GM19397 (cell line): ENCODE measurements around the gene FLNA.
"Not testable (repeated sequence)": the region's sequence is repeated elsewhere in the genome, so short reads cannot be mapped to it uniquely, and the experiment has no call there.

Experiments used
- ATAC-seq: cut with Tn5 transposase; IDR thresholded peaks from one replicate; pipeline ENCODE4 v1.9.1; 2021; ENCODE audit warnings: mild to moderate bottlenecking, moderate library complexity; ENCODE audit not compliant: unreplicated experiment

The FLNA gene

DNA sequence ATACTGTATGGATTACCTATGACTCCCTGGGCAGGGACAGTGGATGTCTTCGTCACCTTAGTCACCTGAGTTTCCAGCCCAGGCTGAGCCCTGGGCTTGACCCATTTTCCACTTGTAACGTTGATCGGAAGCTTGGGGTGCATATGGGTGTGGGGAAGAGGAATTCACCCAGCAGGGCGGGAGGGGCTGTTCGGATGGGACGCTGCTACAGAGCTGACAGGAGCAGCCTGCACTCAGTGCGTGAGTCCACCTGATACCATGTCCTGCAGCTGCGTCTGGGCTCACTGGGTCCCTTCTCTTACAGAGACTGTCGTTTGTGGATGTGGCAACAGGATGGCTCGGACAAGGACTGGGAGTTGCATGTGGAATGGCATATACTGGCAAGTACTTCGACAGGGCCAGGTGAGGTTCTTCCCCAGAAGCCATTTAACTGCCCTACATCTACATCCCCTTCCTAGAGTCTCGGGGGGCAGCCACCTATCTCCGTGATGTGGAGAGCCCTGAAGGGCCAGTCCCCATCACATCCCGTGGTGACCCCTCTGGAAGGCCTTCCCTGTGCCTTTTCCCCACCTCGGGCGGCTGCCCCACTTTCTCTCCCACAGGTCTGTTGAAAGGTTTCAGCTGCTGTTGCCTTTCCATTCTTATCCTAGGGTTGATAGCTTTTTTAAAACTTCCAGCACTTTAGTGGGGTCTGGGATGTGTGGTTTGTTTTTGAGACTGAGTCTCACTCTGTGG, 65.2 kb downstream of the FLNA start:
- no peak for ATAC-seq

DNA sequence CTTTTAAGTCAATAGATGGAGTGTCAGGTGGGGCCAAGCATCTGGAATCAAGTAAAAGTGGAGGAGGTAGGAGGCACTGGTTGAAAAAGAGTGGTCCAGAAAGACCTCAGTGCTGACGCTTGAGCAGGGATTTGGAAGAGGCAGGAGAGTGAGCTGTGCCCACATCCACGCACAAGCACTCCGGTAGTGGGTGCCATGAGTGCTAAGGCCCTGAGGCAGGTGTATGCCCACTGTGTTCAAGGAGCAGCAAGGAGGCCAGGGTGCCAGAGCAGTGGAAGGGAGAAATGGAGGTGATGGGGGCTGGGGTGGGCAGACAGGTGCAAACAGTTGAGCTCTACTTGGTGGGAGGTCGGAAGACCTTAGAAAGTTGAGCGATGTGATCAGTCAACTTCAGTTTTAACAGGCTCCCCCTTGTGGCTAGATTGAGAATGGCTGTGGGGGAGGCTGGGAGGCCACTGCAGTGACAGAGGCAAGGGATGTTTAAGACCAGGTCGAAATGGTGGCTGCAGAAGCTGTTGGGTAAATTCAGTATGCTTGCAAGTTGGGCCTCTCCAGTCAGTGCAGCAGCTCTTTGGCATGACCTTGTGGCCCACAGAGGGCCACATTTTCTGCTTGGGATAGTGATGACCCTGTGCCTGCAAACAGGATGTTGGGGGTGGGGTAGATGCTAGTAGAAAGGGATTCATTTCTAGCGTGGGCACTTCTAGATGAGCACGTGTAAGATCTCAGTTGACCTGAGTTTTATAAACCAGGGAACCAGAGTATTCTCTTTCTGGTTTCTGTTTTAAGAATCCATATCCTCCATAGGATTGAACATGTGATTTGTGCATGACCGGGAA, 66.1 kb downstream of the FLNA start:
- ATAC-seq, result no peak

DNA sequence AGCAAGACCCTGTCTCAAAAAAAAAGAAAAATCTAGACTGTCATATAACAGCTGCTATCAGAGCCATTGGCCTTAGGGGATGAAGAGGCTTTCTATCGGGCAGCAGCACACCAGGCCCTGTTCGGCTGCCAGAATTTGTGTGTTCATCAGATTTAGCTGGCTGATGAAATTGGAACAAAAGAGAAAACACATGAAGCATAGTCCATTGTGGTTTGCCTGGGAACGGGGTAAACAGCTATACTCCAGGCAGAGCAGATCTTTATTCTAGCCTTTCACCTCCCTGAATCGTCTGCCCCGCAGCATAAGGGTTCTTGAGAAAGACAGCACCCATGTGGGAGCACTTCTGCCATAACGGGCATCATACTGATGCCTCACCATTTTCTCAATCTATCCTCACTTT, 67.2 kb downstream of the FLNA start:
- ATAC-seq, result no peak

DNA sequence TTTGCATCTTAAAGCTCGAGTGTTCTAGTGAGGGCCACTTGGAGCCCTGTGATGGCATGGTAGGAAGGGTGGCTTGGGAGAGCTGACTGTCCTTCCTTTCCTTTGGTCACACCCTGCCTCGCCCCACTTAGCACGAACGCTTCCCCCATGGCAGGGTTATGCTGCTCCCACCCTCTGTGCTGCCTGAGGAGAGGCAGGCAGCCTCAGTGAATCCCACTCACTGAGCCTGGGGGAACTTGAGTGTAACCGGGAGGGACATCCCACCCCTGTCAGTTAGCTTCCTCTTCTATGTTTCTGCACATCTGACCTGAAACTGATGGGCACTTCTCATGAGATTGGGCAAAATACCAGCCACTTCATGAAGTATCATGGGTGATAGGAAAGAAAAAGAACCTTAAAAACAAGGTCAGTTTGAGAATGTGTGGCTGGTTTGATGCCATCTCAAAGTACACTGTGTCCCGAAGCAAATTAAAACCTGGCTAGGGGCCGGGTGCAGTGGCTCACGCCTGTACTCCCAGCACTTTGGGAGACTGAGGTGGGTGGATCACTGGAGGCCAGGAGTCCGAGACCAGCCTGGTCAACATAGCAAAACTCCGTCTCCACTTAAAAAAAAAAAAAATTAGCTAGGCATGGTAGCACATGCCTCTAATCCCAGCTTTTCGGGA, 68.8 kb downstream of the FLNA start:
- no peak for ATAC-seq

DNA sequence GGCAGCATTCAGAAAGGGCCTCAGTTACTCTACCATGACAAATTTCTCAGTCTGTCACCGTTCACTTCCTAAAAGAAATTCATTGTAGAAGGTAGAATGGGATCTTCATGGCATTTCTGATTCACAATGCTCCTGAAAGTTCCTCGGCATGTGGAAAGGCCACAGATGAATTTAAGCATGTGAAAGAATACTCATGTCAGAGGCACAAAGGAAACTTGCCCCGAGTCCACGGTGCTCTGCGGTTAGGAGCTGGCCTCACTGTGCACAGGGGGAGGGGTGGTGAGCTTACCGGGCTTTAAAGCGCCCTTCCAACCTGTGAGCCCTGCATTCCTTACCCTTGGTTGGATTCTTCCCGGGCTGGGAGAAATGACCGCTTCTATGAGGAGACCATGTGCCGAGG, 69.6 kb downstream of the FLNA start:
- ATAC-seq, result no peak

DNA sequence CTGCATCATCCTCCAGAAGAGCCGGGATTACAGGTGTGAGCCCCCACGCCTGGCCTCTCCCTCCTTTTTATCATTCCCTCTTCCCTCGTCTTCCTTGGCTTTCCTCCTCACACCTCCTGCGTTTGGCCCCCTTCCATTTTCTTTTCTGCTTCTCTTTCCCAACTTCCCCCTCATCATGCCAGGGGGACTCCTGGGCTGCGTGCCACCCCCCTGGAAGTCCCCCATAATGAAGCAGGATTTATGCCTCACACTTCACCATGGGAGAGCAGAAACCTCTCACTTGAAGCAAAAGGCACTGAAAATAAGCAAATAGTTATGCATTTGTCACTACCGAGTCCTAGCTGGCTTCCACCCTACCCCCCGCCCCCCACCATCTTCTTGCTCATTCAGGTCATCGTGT, 71.0 kb downstream of the FLNA start:
- no peak for ATAC-seq

DNA sequence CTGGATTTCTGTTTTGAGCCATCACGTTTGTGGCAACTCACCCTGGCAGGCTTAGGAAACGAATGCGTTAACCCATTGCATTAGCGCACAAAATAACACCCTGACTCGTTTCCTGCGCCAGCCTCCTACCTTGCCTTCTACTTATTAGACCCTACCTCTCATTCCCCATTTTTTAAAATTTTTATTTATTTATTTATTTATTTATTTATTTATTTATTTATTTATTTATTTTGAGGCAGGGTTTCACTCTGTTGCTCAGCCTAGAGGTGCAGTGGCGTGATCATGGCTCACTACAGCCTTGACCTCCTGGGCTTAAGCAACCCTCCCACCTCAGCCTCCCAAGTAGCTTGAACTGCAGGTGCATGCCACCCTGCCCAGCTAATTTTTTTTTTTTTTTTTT, 71.4 kb downstream of the FLNA start:
- not testable (repeated sequence) for ATAC-seq

DNA sequence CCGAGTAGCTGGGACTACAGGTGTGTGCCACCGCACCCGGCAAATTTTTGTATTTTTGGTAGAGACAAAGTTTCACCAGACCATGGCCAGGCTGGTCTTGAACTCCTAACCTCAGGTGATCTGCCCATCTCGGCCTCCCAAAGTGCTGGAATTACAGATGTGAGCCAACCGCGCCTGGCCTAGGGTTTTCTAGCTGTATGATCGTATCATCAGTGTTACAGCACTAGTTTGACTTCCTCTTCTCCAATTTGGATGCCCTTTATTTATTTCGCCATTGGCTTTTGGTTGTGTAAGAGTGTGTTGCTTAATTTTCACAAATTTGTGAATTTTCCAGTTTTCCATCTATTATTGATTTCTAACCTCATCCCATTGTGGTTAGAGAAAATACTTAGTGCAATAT, 73.6 kb downstream of the FLNA start:
- no peak for ATAC-seq
